H1 (cell line): ENCODE measurements around the gene LRBA. TPM values are rescaled to one million over a fixed set of nuclear protein-coding genes. Genes with fewer than 3 reads are reported as not detected.

ENCODE experiments used
- CTCF ChIA-PET: fragments of 300-600 bp; sonication (Branson Sonifier 250); formaldehyde crosslinking; loops from one replicate; lab custom pipeline; 2021; ENCODE audit not compliant: partially characterized antibody; lab: Charles Lee
- POLR2A ChIA-PET: fragments of 300-600 bp; sonication (Branson Sonifier 250); formaldehyde crosslinking; loops from one replicate; lab custom pipeline; 2021; ENCODE audit warnings: inconsistent platforms; ENCODE audit not compliant: partially characterized antibody; lab: Charles Lee
- DNase-seq, 2 experiments: peaks; one replicate each; pipeline versions ENCODE4 v3.0.0 to v3.0.0-alpha.2; 2010 to 2022; ENCODE audit warnings: low spot score in 2 of 2, low read depth in 1 of 2, mixed read lengths in 1 of 2
- FAIRE-seq: peaks from 2 replicates; lab custom pipeline; 2011; peaks lifted over from hg19 to GRCh38; lab: Jason Lieb, UNC
- H2AFZ ChIP-seq: 2 replicates; pipeline ENCODE4 v1.8.1; 2012; ENCODE audit warnings: low read length, inconsistent platforms
- H2AK5ac ChIP-seq: 2 replicates; pipeline ENCODE4 v1.6.1; 2013; ENCODE audit warnings: low read depth, low read length
- H2BK120ac ChIP-seq: replicated peaks from 2 replicates; pipeline ENCODE3; 2013; ENCODE audit warnings: low read depth, low read length, inconsistent platforms
- H2BK12ac ChIP-seq: 2 replicates; pipeline ENCODE4 v1.6.1; 2013; ENCODE audit warnings: low read depth, low read length
- H2BK15ac ChIP-seq: 2 replicates; pipeline ENCODE4 v1.6.1; 2013; ENCODE audit warnings: low read length
- H2BK20ac ChIP-seq: 2 replicates; pipeline ENCODE4 v1.6.1; 2013; ENCODE audit warnings: low read length
- H2BK5ac ChIP-seq: 2 replicates; pipeline ENCODE4 v1.6.1; 2013; ENCODE audit warnings: low read depth, low read length
- H3K14ac ChIP-seq: 2 replicates; pipeline ENCODE4 v1.6.1; 2013; ENCODE audit warnings: inconsistent platforms; ENCODE audit not compliant: insufficient read length
- H3K18ac ChIP-seq: 2 replicates; pipeline ENCODE4 v1.6.1; 2013; ENCODE audit warnings: low read length; ENCODE audit errors: extremely low read depth
- H3K23ac ChIP-seq: 2 replicates; pipeline ENCODE4 v1.6.1; 2013; ENCODE audit warnings: inconsistent platforms; ENCODE audit not compliant: insufficient read length
- H3K23me2 ChIP-seq: 2 replicates; pipeline ENCODE4 v1.6.1; 2013; ENCODE audit warnings: low read depth, low read length
- H3K27ac ChIP-seq: 2 replicates; pipeline ENCODE4 v1.6.1; 2011; ENCODE audit warnings: low read depth, low read length, inconsistent platforms
- H3K27me3 ChIP-seq, 4 experiments: replicated peaks in 1 of 4; 1 replicate in 1 of 4; 2 replicates in 3 of 4; pipeline versions ENCODE4 v1.6.1 to v1.8.1; 2011 to 2013; ENCODE audit warnings: low read length in 3 of 4, mild to moderate bottlenecking in 3 of 4, inconsistent platforms in 2 of 4, mixed read lengths in 2 of 4, moderate library complexity in 1 of 4; ENCODE audit not compliant: control insufficient read depth in 3 of 4, insufficient read depth in 3 of 4; ENCODE audit errors: extremely low read depth in 1 of 4
- H3K36me3 ChIP-seq, 4 experiments: 2 replicates each; pipeline versions ENCODE4 v1.6.1 to v1.8.1; 2011 to 2013; ENCODE audit warnings: mild to moderate bottlenecking in 4 of 4, low read length in 3 of 4, moderate library complexity in 2 of 4, control low read depth in 1 of 4, inconsistent platforms in 1 of 4; ENCODE audit not compliant: insufficient read depth in 4 of 4, control insufficient read depth in 2 of 4
- H3K4ac ChIP-seq: replicated peaks from 2 replicates; pipeline ENCODE3; 2013; ENCODE audit warnings: low read length, low read depth, mixed read lengths, inconsistent platforms; ENCODE audit not compliant: insufficient read length
- H3K4me1 ChIP-seq, 4 experiments: replicated peaks in 1 of 4; 1 replicate in 1 of 4; 2 replicates in 3 of 4; pipeline versions ENCODE4 v1.6.1 to v1.8.1; 2011 to 2013; ENCODE audit warnings: low read length in 3 of 4, inconsistent platforms in 2 of 4, mixed read lengths in 1 of 4; ENCODE audit not compliant: insufficient read depth in 4 of 4, control insufficient read depth in 3 of 4
- H3K4me2 ChIP-seq, 2 experiments: 2 replicates each; pipeline versions ENCODE4 v1.6.1 to v1.8.1; 2011 to 2013; ENCODE audit warnings: low read depth in 2 of 2, low read length in 2 of 2, control low read depth in 1 of 2, inconsistent platforms in 1 of 2, mild to moderate bottlenecking in 1 of 2; ENCODE audit not compliant: insufficient read depth in 1 of 2
- H3K4me3 ChIP-seq, 4 experiments: fragments of 200-600, 300-600 bp in 1 of 4; sonication (generic), shearing (Covaris generic), sonication (Bioruptor Twin) in 1 of 4; 2 replicates each; pipeline versions ENCODE4 v1.5.1 to v1.8.1; 2011 to 2016; ENCODE audit warnings: low read length in 4 of 4, low read depth in 3 of 4, control low read depth in 2 of 4, inconsistent platforms in 2 of 4, mild to moderate bottlenecking in 2 of 4, mixed read lengths in 1 of 4, moderate library complexity in 1 of 4; ENCODE audit not compliant: insufficient read depth in 2 of 4; ENCODE audit errors: extremely low read depth in 1 of 4
- H3K56ac ChIP-seq: replicated peaks from 2 replicates; pipeline ENCODE3; 2013; ENCODE audit warnings: low read depth, mild to moderate bottlenecking, mixed read lengths, low read length, inconsistent platforms; ENCODE audit not compliant: insufficient read length
- H3K79me1 ChIP-seq: 2 replicates; pipeline ENCODE4 v1.6.1; 2013; ENCODE audit warnings: low read depth, low read length, control low read depth
- H3K79me2 ChIP-seq, 2 experiments: 2 replicates each; pipeline versions ENCODE4 v1.6.1 to v1.8.1; 2012 to 2013; ENCODE audit warnings: low read length in 2 of 2, mild to moderate bottlenecking in 2 of 2, inconsistent platforms in 1 of 2; ENCODE audit not compliant: insufficient read depth in 2 of 2, control insufficient read depth in 1 of 2
- H3K9ac ChIP-seq, 4 experiments: replicated peaks in 1 of 4; 1 replicate in 1 of 4; 2 replicates in 3 of 4; pipeline versions ENCODE4 v1.6.1 to v1.8.1; 2011 to 2013; ENCODE audit warnings: low read depth in 3 of 4, low read length in 3 of 4, control low read depth in 2 of 4, mild to moderate bottlenecking in 2 of 4, moderate library complexity in 2 of 4, inconsistent platforms in 1 of 4; ENCODE audit errors: extremely low read depth in 1 of 4
- H3K9me3 ChIP-seq, 2 experiments: 2 replicates each; pipeline versions ENCODE4 v1.6.1 to v1.8.1; 2012 to 2013; ENCODE audit warnings: mild to moderate bottlenecking in 2 of 2, moderate library complexity in 2 of 2, control low read depth in 1 of 2, inconsistent platforms in 1 of 2, low read depth in 1 of 2, low read length in 1 of 2, mixed read lengths in 1 of 2; ENCODE audit not compliant: insufficient read depth in 2 of 2
- H4K20me1 ChIP-seq, 2 experiments: replicated peaks in 1 of 2; 2 replicates each; pipeline versions ENCODE3 to v1.8.1; 2011 to 2013; ENCODE audit warnings: inconsistent platforms in 2 of 2, low read length in 2 of 2, mild to moderate bottlenecking in 1 of 2; ENCODE audit not compliant: insufficient read depth in 2 of 2, control insufficient read depth in 1 of 2
- H4K5ac ChIP-seq: 2 replicates; pipeline ENCODE4 v1.6.1; 2013; ENCODE audit warnings: low read length, low read depth, mixed read lengths, inconsistent platforms; ENCODE audit not compliant: insufficient read length
- H4K8ac ChIP-seq: 2 replicates; pipeline ENCODE4 v1.8.0; 2013; ENCODE audit warnings: mild to moderate bottlenecking, moderate library complexity, low read length, inconsistent platforms; ENCODE audit not compliant: insufficient read depth; ENCODE audit errors: extremely low read depth
- H4K91ac ChIP-seq: replicated peaks from 2 replicates; pipeline ENCODE3; 2013; ENCODE audit warnings: low read length, mixed read lengths, inconsistent platforms; ENCODE audit not compliant: insufficient read length
- CREB1 ChIP-seq: IDR thresholded peaks from 2 replicates; pipeline ENCODE4 v1.6.1; 2012; ENCODE audit warnings: inconsistent platforms
- JUND ChIP-seq: IDR thresholded peaks from 2 replicates; pipeline ENCODE4 v1.6.1; 2011; ENCODE audit warnings: mild to moderate bottlenecking, improper control_type of control experiment, low read length
- POLR2AphosphoS5 ChIP-seq: IDR thresholded peaks from 2 replicates; pipeline ENCODE4 v1.6.1; 2011; ENCODE audit warnings: low read depth, low read length
- RFX5 ChIP-seq: IDR thresholded peaks from 2 replicates; pipeline ENCODE4 v1.6.1; 2011; ENCODE audit warnings: low read depth, low read length, improper control_type of control experiment, borderline replicate concordance
- WGBS, 2 experiments: shearing (Covaris generic) in 1 of 2; methylation state at CpG; one replicate each; pipeline versions ENCODE4 v1.1.6 to v1.1.7; 2013 to 2015; ENCODE audit warnings: low lambda C conversion rate in 2 of 2, mixed read lengths in 2 of 2, inconsistent platforms in 1 of 2, low coverage in 1 of 2, missing lambda C conversion rate in 1 of 2; ENCODE audit not compliant: insufficient replicate concordance in 2 of 2, insufficient coverage in 1 of 2, insufficient read length in 1 of 2; ENCODE audit errors: extremely low coverage in 1 of 2, missing lambda C conversion rate in 1 of 2; 5-methylcytosine and 5-hydroxymethylcytosine counted together
- polyA plus RNA-seq, 7 experiments: library from polyadenylated mRNA; depleted of rRNA in 3 of 7; stranded (reverse) in 5 of 7; unstranded in 2 of 7; fragments of >200 nt in 5 of 7; fragments of 200-250 nt in 2 of 7; gene quantifications; 1 replicate in 5 of 7; 2 replicates in 1 of 7; 4 replicates in 1 of 7; pipeline versions ENCODE4 v1.2.1 to v1.2.3, GENCODE V29; 2011 to 2013; ENCODE audit warnings: missing spikeins in 2 of 7, mixed read lengths in 2 of 7
- total RNA-seq: library from RNA; stranded (reverse); fragmentation: NEBNext Ultra II Directional; extraction: Animal tissue kit (Norgen Biotek cat#: 25700); gene quantifications from 2 replicates; pipeline ENCODE4 v1.2.1, GENCODE V29; 2021
- TF ChIP-seq, protein P1 (sequence below): IDR thresholded peaks from 2 replicates; pipeline ENCODE4 v1.6.1; 2011; ENCODE audit warnings: low read depth, mild to moderate bottlenecking, low read length; ENCODE audit not compliant: insufficient read depth

Gene LRBA
- total and polyA plus RNA-seq, 2 of the 8 experiments (the other 6 are each of a cell fraction or from before 2014, with no cell fraction given): 54.6 to 83.2 TPM

DNA sequence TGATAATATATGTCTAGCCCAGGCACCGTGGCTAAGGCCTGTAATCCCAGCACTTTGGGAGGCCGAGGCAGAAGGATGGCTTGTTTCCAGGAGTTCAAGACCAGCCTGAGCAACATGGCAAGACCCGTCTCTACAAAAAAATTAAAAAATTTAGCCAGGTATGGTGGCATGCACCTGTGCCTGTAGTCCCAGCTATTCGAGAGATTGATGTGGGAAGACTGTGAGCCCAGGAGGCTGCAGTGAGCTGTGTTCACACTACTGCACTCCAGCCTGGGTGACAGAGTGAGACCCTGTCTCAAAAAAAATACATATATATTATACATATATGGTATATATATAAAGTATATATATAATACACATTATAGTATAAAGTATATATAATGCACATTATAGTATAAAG is 595.1 kb downstream of the LRBA start:
- Histone ChIP-seq H4K20me1 (no peaks in the 10 kb centered on the region), H3K79me1 (no peaks in the 10 kb centered on the region), H4K91ac (no peak overlapping the region), H3K14ac (no peak overlapping the region), H3K4me1 (no peaks in the 10 kb centered on the region), H3K9me3 (no peaks in the 10 kb centered on the region), H3K23ac (no peak overlapping the region), H3K4me3 (no peak overlapping the region), H4K5ac (no peak overlapping the region), H2BK12ac (no peak overlapping the region), H3K23me2 (no peaks in the 10 kb centered on the region), H3K79me2 (no peaks in the 10 kb centered on the region), H3K36me3 (peaks cover 0 to 3% (median 0%) of the 10 kb centered on the region in 4 experiments; a peak in 1 of 8 replicates), H3K9ac (no peak overlapping the region), H2BK120ac (no peak overlapping the region), H2BK5ac (no peak overlapping the region), H3K27me3 (no peaks in the 10 kb centered on the region), H4K8ac (no peak overlapping the region), H2AK5ac (no peak overlapping the region), H3K18ac (no peak overlapping the region), H3K4ac (no peak overlapping the region), H2AFZ (no peak overlapping the region), H2BK15ac (no peak overlapping the region), H3K4me2 (no peak overlapping the region), H2BK20ac (no peak overlapping the region), H3K27ac (no peak overlapping the region), H3K56ac (no peak overlapping the region)
- FAIRE-seq (no peak), DNase-seq (no peak)
- CTCF ChIA-PET: interaction anchor here (0.6 to 0.7 kb wide), 2 partner anchors 33 to 584 kb away, joined by 3 read pairs; no protein-coding TSS in a partner anchor
- POLR2A ChIA-PET: no interaction called here
- WGBS, 2 experiments: 89% methylated on average over 4 of the region's 4 CpGs; no CpG with 5 or more reads in 1 of the 2 experiments
- no peak for TF ChIP-seq POLR2AphosphoS5
- TF ChIP-seq, protein P1, sequence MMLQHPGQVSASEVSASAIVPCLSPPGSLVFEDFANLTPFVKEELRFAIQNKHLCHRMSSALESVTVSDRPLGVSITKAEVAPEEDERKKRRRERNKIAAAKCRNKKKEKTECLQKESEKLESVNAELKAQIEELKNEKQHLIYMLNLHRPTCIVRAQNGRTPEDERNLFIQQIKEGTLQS: no peak
- no peak for TF ChIP-seq RFX5
- no peak for TF ChIP-seq JUND
- TF ChIP-seq CREB1: no peak
